HepG2 (cell line): Measurements from ENCODE around the gene CAMTA2. TPM values are rescaled to one million over a fixed set of nuclear protein-coding genes. Genes with fewer than 3 reads are reported as not detected.

Experiments
- CEBPG ChIP-seq: IDR thresholded peaks from 2 replicates; pipeline ENCODE4 v1.6.1; 2016
- FOXK2 ChIP-seq: fragments of 450-650 bp; IDR thresholded peaks from 2 replicates; pipeline ENCODE4 v1.6.1; 2016
- HMGA1 ChIP-seq: sonication (generic); formaldehyde crosslinking; conservative IDR thresholded peaks from 2 replicates; pipeline ENCODE4 v1.4.0; 2020; ENCODE audit warnings: missing genetic modification reagents
- HNRNPLL ChIP-seq: fragments of 200-400 bp; formaldehyde crosslinking; IDR thresholded peaks from 2 replicates; pipeline ENCODE4 v1.6.1; 2017; ENCODE audit warnings: mild to moderate bottlenecking, low read depth, low read length; ENCODE audit not compliant: poor library complexity, severe bottlenecking
- KMT2B ChIP-seq: IDR thresholded peaks from 2 replicates; pipeline ENCODE4 v1.6.1; 2016; ENCODE audit warnings: missing genetic modification reagents, missing compliant biosample characterization
- MAFF ChIP-seq: IDR thresholded peaks from 2 replicates; pipeline ENCODE4 v1.6.1; 2011; ENCODE audit warnings: low read depth, low read length, improper control_type of control experiment
- MED8 ChIP-seq: sonication (generic); formaldehyde crosslinking; IDR thresholded peaks from 2 replicates; pipeline ENCODE4 v1.8.1; 2023; ENCODE audit warnings: mild to moderate bottlenecking, missing genetic modification reagents; ENCODE audit not compliant: insufficient replicate concordance
- MIER2 ChIP-seq: IDR thresholded peaks from 2 replicates; pipeline ENCODE4 v1.6.1; 2016; ENCODE audit warnings: missing biosample characterization, missing genetic modification reagents
- MTF1 ChIP-seq: sonication (generic); formaldehyde crosslinking; IDR thresholded peaks from 2 replicates; pipeline ENCODE4 v1.5.0; 2020; ENCODE audit warnings: missing genetic modification reagents
- NAIF1 ChIP-seq: sonication (generic); formaldehyde crosslinking; IDR thresholded peaks from 2 replicates; pipeline ENCODE4 v1.5.0; 2020; ENCODE audit warnings: mild to moderate bottlenecking, missing genetic modification reagents, borderline replicate concordance
- NCOR1 ChIP-seq: fragments of 200-600 bp; sonication (generic); IDR thresholded peaks from 2 replicates; pipeline ENCODE4 v1.7.0; 2017; ENCODE audit warnings: antibody characterized with exemption, low read length, borderline replicate concordance
- NFRKB ChIP-seq: fragments of 450-650 bp; IDR thresholded peaks from 2 replicates; pipeline ENCODE4 v1.6.1; 2017
- RFX1 ChIP-seq: fragments of 450-650 bp; IDR thresholded peaks from 2 replicates; pipeline ENCODE4 v1.6.1; 2017
- SOX5 ChIP-seq: IDR thresholded peaks from 2 replicates; pipeline ENCODE4 v1.6.1; 2016; ENCODE audit warnings: borderline replicate concordance
- SP140L ChIP-seq: sonication (generic); formaldehyde crosslinking; IDR thresholded peaks from 2 replicates; pipeline ENCODE4 v1.4.0; 2020; ENCODE audit warnings: missing genetic modification reagents, borderline replicate concordance
- SSRP1 ChIP-seq: IDR thresholded peaks from 2 replicates; pipeline ENCODE4 v1.6.1; 2016; ENCODE audit warnings: control low read depth
- ZBTB42 ChIP-seq: sonication (generic); formaldehyde crosslinking; IDR thresholded peaks from 2 replicates; pipeline ENCODE4 v1.5.0; 2020; ENCODE audit warnings: mild to moderate bottlenecking, missing genetic modification reagents
- ZNF333 ChIP-seq: sonication (generic); formaldehyde crosslinking; IDR thresholded peaks from 2 replicates; pipeline ENCODE4 v1.4.0; 2020; ENCODE audit warnings: mild to moderate bottlenecking, missing genetic modification reagents, borderline replicate concordance
- ZNF337 ChIP-seq: sonication (generic); formaldehyde crosslinking; IDR thresholded peaks from 2 replicates; pipeline ENCODE4 v1.5.1; 2020; ENCODE audit warnings: missing genetic modification reagents, low read depth, mild to moderate bottlenecking, borderline replicate concordance
- ZNF570 ChIP-seq: sonication (generic); formaldehyde crosslinking; IDR thresholded peaks from 2 replicates; pipeline ENCODE4 v1.4.0; 2020; ENCODE audit warnings: mild to moderate bottlenecking, missing genetic modification reagents, borderline replicate concordance
- ZNF614 ChIP-seq: IDR thresholded peaks from 2 replicates; pipeline ENCODE4 v1.6.1; 2018; ENCODE audit warnings: missing biosample characterization, missing genetic modification reagents, inconsistent platforms, borderline replicate concordance
- polyA plus RNA-seq, 8 experiments: library from polyadenylated mRNA; depleted of rRNA in 3 of 8; stranded (reverse) in 7 of 8; unstranded in 1 of 8; fragments of >200 nt; fragmentation: Illumina TruSeq in 4 of 8; extraction: Trizol in 4 of 8; gene quantifications; 2 replicates each; pipeline versions ENCODE4 v1.2.1 to v1.2.3, GENCODE V29; 2011 to 2016; ENCODE audit warnings: low read depth in 4 of 8, missing spikeins in 1 of 8, mixed read lengths in 1 of 8; ENCODE audit not compliant: insufficient read depth in 1 of 8
- total RNA-seq, 5 experiments: library from RNA; depleted of rRNA; stranded (reverse); fragments of >200 nt; fragmentation: Illumina TruSeq; extraction: Trizol; gene quantifications; 2 replicates each; pipeline ENCODE4 v1.2.3, GENCODE V29; 2016; ENCODE audit warnings: low read depth in 1 of 5
- TF ChIP-seq, protein P1 (sequence below), 2 experiments: sonication (generic) in 1 of 2; formaldehyde crosslinking in 1 of 2; IDR thresholded peaks; 2 replicates each; pipeline versions ENCODE4 v1.6.1 to v1.9.0; 2014 to 2022; ENCODE audit warnings: antibody characterized with exemption in 1 of 2, borderline replicate concordance in 1 of 2, inconsistent platforms in 1 of 2, low read depth in 1 of 2, missing genetic modification reagents in 1 of 2
- TF ChIP-seq, protein P2 (sequence below): IDR thresholded peaks from 2 replicates; pipeline ENCODE4 v1.6.1; 2012; ENCODE audit warnings: low read depth, low read length, improper control_type of control experiment
- TF ChIP-seq, protein P3 (sequence below): sonication (generic); formaldehyde crosslinking; IDR thresholded peaks from 2 replicates; pipeline ENCODE4 v1.4.0; 2020; ENCODE audit warnings: mild to moderate bottlenecking, low read depth, missing genetic modification reagents

CAMTA2 gene
- total and polyA plus RNA-seq, 2 of the 13 experiments (the other 11 are each of a cell fraction or from before 2014, with no cell fraction given): 4.1 to 7.1 TPM

DNA sequence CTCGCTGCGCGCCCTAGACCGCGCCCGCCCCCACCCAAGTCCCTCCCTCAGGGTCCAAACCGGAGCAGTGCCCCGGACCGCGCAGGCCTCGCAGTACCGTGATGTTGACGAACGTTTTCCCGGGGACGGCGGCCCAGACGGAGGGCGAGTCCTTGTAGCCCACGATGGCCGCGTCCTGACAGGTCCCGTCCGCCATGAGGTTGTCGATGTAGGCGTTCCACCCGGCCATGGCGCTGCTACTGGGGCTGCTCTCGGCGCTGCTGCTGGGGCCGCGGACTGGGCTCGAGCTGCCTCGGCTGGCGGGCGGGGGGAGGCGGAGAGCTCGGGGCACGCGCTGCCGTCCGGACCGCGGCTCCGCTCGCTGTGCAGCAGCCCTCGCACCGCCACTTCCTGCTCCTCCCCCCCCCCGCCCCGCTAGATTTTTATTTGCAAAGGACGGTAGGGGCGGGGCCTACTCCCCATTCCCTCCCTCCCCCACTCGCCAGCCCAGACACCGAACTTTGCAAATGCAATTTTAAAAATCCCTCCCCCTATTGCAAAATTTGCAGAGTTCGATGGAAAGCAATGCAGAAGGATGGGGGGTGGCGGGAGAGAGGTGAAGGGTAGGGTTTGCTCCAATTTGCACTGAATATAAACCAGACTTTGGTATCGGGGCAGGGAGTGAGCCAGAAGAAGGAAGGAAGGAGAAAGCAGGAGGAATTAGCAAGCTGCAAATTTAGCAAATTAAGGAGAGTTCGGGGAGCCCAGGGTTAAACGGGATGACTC lies 39.1 kb downstream of the CAMTA2 start, which contains the start of gene PFN1 (continued):
- TF ChIP-seq SP140L (CRISPR knock-in tag): no peak
- no peak for TF ChIP-seq HMGA1 (CRISPR knock-in tag)
- TF ChIP-seq HNRNPLL: no peak
- no peak; the same call in 1 of the 2 replicates for TF ChIP-seq MAFF
- TF ChIP-seq SSRP1 (CRISPR knock-in tag): no peak
- no peak for TF ChIP-seq SOX5 (CRISPR knock-in tag)
- TF ChIP-seq, protein P1, sequence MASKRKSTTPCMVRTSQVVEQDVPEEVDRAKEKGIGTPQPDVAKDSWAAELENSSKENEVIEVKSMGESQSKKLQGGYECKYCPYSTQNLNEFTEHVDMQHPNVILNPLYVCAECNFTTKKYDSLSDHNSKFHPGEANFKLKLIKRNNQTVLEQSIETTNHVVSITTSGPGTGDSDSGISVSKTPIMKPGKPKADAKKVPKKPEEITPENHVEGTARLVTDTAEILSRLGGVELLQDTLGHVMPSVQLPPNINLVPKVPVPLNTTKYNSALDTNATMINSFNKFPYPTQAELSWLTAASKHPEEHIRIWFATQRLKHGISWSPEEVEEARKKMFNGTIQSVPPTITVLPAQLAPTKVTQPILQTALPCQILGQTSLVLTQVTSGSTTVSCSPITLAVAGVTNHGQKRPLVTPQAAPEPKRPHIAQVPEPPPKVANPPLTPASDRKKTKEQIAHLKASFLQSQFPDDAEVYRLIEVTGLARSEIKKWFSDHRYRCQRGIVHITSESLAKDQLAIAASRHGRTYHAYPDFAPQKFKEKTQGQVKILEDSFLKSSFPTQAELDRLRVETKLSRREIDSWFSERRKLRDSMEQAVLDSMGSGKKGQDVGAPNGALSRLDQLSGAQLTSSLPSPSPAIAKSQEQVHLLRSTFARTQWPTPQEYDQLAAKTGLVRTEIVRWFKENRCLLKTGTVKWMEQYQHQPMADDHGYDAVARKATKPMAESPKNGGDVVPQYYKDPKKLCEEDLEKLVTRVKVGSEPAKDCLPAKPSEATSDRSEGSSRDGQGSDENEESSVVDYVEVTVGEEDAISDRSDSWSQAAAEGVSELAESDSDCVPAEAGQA (IDR thresholded peaks at IDR 0.05; ENCODE audit: low read depth): no peak
- TF ChIP-seq, protein P1 (CRISPR knock-in tag; IDR thresholded peaks at IDR 0.05; ENCODE audit: borderline replicate concordance): no peak; the same call in 1 of the 2 replicates
- peak; percentile 76 for TF ChIP-seq CEBPG (CRISPR knock-in tag)
- no peak for TF ChIP-seq MED8 (CRISPR knock-in tag)
- TF ChIP-seq MIER2 (CRISPR knock-in tag): no peak
- no peak for TF ChIP-seq ZNF337
- no peak for TF ChIP-seq ZNF570 (CRISPR knock-in tag)
- TF ChIP-seq NCOR1: peak; percentile 83; the same call in 1 of the 2 replicates
- TF ChIP-seq ZNF333 (CRISPR knock-in tag): no peak
- no peak for TF ChIP-seq MTF1
- no peak for TF ChIP-seq KMT2B
- no peak for TF ChIP-seq FOXK2
- TF ChIP-seq, protein P2, sequence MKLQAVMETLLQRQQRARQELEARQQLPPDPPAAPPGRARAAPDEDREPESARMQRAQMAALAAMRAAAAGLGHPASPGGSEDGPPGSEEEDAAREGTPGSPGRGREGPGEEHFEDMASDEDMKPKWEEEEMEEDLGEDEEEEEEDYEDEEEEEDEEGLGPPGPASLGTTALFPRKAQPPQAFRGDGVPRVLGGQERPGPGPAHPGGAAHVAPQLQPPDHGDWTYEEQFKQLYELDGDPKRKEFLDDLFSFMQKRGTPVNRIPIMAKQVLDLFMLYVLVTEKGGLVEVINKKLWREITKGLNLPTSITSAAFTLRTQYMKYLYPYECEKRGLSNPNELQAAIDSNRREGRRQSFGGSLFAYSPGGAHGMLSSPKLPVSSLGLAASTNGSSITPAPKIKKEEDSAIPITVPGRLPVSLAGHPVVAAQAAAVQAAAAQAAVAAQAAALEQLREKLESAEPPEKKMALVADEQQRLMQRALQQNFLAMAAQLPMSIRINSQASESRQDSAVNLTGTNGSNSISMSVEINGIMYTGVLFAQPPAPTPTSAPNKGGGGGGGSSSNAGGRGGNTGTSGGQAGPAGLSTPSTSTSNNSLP: peak; percentile 9; the same call in 1 of the 2 replicates
- TF ChIP-seq NAIF1: no peak
- no peak for TF ChIP-seq ZNF614 (CRISPR knock-in tag)
- TF ChIP-seq RFX1: no peak
- no peak for TF ChIP-seq NFRKB
- no peak for TF ChIP-seq ZBTB42 (CRISPR knock-in tag)
- TF ChIP-seq, protein P3, sequence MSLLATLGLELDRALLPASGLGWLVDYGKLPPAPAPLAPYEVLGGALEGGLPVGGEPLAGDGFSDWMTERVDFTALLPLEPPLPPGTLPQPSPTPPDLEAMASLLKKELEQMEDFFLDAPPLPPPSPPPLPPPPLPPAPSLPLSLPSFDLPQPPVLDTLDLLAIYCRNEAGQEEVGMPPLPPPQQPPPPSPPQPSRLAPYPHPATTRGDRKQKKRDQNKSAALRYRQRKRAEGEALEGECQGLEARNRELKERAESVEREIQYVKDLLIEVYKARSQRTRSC: no peak
